T-helper 1 cell (primary cell): ENCODE measurements around the gene TEKT1.
A peak's percentile ranks its signal among the peaks of the same experiment; 100 is the strongest.

ENCODE experiments used
- DNase-seq, 5 donors: peaks; one replicate each; pipeline ENCODE4 v3.0.0-alpha.2; 2012 to 2020

The TEKT1 gene

DNA sequence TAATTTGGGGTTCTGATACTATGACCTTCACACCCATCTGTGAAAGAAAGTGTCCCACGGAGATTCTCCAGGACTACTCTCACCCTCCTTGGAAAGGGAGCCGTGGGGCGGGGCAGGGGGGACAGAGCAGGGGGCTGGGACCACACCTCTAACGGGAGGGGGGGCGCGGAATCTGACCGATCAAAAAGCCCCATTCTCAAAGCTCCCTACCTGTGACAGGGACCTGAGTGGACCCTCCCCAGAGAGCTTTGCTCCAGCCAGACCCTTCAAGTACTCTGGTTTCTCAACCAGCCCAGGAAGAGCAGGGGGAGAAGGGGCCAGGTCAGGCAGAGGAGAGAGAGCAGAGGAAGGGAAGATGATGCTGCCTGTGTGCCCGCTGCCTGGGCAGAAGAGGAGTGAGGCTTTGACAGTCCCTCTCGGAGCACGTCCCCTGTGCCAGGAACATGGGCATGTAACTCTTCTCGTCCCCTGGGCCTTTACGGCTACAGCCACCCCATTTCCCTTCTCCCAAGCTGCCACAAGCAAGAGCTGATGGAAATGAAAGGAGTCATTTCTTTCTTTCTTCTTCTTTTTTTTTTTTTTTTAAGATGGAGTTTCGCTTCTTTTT lies 75.0 kb downstream of the TEKT1 start:
- DNase-seq: no peak

DNA sequence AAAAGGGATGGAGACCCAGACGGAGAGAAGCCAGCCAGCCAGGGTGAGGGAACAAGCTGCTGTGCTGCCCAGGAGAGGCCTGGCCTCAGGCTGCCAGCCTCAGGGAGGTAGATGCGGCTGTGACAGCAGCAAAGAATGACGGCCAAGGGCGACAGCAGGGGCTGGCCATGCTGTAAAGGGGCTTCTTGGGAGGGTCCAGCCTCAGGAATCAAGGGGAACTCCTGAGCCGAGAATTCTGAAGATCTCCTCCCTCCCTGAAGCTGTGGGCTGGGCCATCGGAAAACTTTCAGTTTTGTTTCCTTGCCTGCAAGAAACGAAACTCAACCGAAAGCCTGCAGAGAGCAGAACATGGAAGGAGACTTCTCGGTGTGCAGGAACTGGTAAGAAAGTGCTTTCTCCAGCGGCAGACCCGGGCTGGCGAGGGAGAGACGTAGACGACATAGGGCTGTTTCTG lies 75.8 kb downstream of the TEKT1 start, which contains the start of gene XAF1:
XAF1 (plus strand) TSS at position 316 of the 454 bp plus-strand sequence; CDS start at position 349, 33 bp downstream.
- peak in 4 of 5 donors; percentile 20 to 71 (median 28) for DNase-seq

DNA sequence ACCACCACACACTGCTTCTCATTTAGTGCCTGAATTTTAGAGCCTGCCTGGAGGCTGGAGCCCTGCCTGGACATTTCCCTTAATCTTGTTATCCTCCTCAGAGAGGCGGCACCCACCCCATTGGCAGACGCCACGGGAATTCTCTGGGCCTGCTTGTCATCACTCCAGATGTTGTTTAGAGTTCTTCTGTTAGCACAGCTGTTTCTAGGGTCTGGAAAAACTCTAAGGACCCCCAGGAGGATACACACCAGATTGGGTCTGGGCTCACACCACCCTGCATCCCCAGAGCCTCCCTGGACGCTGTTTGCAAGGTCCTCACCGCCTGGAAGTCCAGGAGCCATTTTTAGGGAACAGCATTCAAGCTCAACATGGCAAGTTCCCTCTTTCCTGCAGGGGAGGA lies 76.2 kb downstream of the TEKT1 start:
- DNase-seq: no peak

DNA sequence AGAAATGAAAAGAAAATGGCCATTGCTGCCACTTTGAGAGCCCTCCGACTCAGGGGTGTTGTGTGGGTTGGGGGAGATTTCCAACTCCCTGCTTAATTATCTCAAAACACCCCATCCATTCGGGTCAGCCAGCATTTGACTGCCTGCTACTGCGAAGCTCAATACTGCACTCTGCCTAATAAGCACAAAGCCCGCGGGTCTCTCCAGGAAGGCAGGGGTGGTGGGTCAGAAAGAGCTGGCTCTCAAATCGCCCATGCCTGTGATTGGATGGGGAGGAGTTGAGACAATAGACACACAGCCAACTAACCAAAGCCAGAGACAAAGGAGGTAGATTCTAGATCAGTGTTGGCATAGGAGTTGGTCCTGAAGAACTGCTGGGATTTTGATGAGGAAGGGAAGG lies 78.0 kb downstream of the TEKT1 start:
- DNase-seq: no peak

DNA sequence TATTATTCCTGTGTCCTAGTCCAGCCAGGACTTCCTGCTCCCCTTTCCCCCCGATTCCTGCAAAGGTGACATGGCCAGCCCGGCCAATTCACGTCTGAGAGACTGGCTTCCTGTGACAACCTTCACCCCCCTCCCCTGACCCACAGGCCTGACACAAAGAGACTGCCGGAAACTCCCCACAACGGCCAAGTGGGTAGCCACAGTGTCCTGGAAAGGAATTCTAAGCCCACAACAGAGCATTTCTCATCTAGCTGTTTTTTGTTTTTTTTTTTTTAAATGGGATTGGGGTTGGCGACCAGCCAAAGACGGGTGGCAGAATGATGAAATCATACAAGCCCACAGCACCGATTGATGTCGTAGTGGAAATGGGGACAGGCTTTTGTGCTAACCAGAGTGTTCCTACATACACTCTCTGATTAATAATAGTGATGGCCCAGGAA lies 78.5 kb downstream of the TEKT1 start:
- DNase-seq: peak in 4 of 5 donors; percentile 21 to 69 (median 44)

DNA sequence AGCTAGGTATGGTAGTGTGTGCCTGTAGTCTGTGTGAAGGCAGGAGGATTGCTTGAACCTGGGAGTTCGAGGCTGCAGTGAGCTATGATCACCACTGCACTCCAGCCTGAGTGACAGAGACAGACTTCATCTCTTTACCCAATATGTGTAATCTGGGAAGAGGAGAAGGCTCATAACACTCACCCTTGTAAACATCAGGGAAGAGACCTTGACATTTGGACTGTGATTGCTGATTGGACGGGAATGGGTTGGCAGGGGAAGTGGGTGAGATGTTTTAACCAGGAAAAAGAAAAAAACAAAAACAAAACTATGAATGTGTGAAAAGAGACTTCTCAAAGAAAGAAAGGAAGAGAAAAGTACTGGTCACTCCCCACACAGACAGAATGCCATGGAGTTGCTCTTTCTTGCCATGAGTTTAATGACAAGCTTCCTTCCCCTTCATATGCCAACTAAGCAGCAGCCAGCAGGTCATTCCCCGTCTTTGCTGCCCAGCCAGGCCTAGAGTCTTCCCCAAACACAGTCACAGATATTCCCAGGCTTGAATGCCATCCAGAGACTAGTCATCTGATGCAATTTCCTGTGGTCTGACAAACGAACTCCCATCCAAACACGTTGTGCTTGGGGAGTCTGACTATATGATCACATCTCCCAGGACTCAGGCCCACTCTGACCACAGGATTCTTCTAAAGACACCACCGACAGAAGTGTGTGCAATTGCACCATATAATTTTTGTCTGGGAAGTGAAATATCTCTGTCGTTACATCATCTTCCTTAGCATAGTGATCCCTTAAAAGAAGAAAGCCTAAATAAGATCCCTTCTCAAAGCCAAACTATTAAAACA lies 79.2 kb downstream of the TEKT1 start:
- DNase-seq: no peak

DNA sequence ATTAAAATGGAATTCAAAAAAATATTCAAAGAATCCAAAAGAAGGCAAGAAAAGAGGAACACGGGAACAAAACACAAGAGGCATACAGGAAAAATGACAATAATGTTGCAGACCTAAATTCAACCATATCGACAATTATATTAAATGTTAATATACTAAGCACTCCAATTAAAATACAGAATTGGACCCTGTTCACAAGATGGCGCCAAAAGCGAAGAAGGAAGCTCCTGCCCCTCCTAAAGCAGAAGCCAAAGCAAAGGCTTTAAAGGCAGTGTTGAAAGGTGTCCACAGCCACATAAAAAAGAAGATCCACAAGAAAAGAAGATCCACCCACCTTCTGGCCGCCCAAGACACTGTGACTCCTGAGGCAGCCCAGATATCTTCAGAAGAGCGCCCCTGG lies 82.0 kb downstream of the TEKT1 start:
- DNase-seq: no peak

DNA sequence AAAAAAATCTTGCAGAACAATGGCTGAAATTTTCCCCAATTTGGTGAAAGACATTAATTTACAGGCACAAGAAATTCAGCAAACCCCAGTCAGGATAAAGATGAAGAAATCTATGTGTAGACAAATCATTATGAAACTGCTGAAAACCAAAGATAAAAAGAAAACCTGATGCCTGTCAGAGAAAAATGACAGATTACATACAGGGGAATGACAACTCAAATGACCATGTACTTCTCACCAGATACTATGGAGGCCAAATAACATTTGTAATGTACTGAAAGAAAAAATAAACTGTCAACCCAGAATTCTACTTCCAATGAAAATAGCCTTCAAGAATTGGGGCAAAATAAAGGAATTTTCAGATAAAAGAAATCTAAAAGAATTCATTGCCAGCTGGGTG lies 82.9 kb downstream of the TEKT1 start:
- DNase-seq: no peak
